CD4-positive, alpha-beta memory T cell (primary cell): ENCODE data around the gene L2HGDH. TPM values are rescaled to one million over a fixed set of nuclear protein-coding genes. Genes with fewer than 3 reads are reported as not detected.
"Not testable (repeated sequence)": the region's sequence is repeated elsewhere in the genome, so short reads cannot be mapped to it uniquely, and the experiment has no call there.

Experiments
- CTCF ChIA-PET: fragments of 350-600 bp; sonication (Branson Sonifier 250); formaldehyde crosslinking; loops from one replicate; lab custom pipeline; 2021; ENCODE audit warnings: inconsistent platforms; ENCODE audit not compliant: partially characterized antibody; lab: Charles Lee
- POLR2A ChIA-PET: fragments of 350-600 bp; sonication (Branson Sonifier 250); formaldehyde crosslinking; loops from one replicate; lab custom pipeline; 2021; ENCODE audit not compliant: partially characterized antibody; lab: Charles Lee
- DNase-seq, 5 donors: peaks; one replicate each; pipeline versions ENCODE4 v3.0.0 to v3.0.0-alpha.2; 2020 to 2022; ENCODE audit warnings: mixed read lengths in 1 of 5
- H3K27ac ChIP-seq: one replicate; pipeline ENCODE4 v1.7.0; 2013; ENCODE audit warnings: low read depth, low read length
- H3K27me3 ChIP-seq: 2 replicates; pipeline ENCODE4 v1.7.0; 2013; ENCODE audit warnings: mild to moderate bottlenecking, low read length, moderate library complexity; ENCODE audit not compliant: insufficient read depth
- H3K36me3 ChIP-seq: 2 replicates; pipeline ENCODE4 v1.7.0; 2013; ENCODE audit warnings: mild to moderate bottlenecking, low read length, moderate library complexity; ENCODE audit not compliant: insufficient read depth
- H3K4me1 ChIP-seq: 2 replicates; pipeline ENCODE4 v1.7.0; 2013; ENCODE audit warnings: mild to moderate bottlenecking, low read length, moderate library complexity; ENCODE audit not compliant: insufficient read depth
- H3K4me3 ChIP-seq, 2 donors: one replicate each; pipeline ENCODE4 v1.7.0; 2013; ENCODE audit warnings: low read length in 2 of 2, mild to moderate bottlenecking in 1 of 2
- H3K9me3 ChIP-seq, 2 donors: one replicate each; pipeline ENCODE4 v1.7.0; 2013; ENCODE audit warnings: low read length in 2 of 2, control low read depth in 1 of 2; ENCODE audit not compliant: control insufficient read depth in 1 of 2
- H3K27ac Mint-ChIP-seq, 7 donors: one replicate each; pipeline ENCODE4 v1.8.0; 2020 to 2021; ENCODE audit warnings: mixed read lengths in 7 of 7, mild to moderate bottlenecking in 6 of 7, inconsistent platforms in 3 of 7, moderate library complexity in 3 of 7
- H3K27me3 Mint-ChIP-seq, 2 donors: one replicate each; pipeline ENCODE4 v1.8.0; 2020 to 2021; ENCODE audit warnings: mixed read lengths in 2 of 2
- H3K36me3 Mint-ChIP-seq, 2 donors: one replicate each; pipeline ENCODE4 v1.8.0; 2020 to 2021; ENCODE audit warnings: mixed read lengths in 2 of 2, inconsistent platforms in 1 of 2, mild to moderate bottlenecking in 1 of 2
- H3K4me1 Mint-ChIP-seq, 4 donors: one replicate each; pipeline ENCODE4 v1.8.0; 2020 to 2021; ENCODE audit warnings: mixed read lengths in 4 of 4, mild to moderate bottlenecking in 1 of 4
- H3K4me3 Mint-ChIP-seq, 8 donors: one replicate each; pipeline ENCODE4 v1.8.0; 2020 to 2021; ENCODE audit warnings: mixed read lengths in 8 of 8, mild to moderate bottlenecking in 7 of 8, moderate library complexity in 6 of 8, inconsistent platforms in 3 of 8
- H3K9me3 Mint-ChIP-seq, 8 donors: one replicate each; pipeline ENCODE4 v1.8.0; 2020 to 2021; ENCODE audit warnings: mixed read lengths in 8 of 8, mild to moderate bottlenecking in 5 of 8, inconsistent platforms in 3 of 8, moderate library complexity in 1 of 8
- intact Hi-C: fragments of 100-400 bp; cut with micrococcal nuclease; formaldehyde crosslinking; loops from one replicate; pipeline ENCODE4 v1.15.1; 2023
- polyA plus RNA-seq, 2 donors: library from polyadenylated mRNA; unstranded; fragments of 300-500 nt; fragmentation: Illumina TruSeq; gene quantifications; one replicate each; pipeline ENCODE4 v1.2.3, GENCODE V29; 2021
- total RNA-seq, 2 experiments: library from RNA; stranded (reverse); gene quantifications; one replicate each; pipeline ENCODE4 v1.2.3, GENCODE V29; 2021

Gene L2HGDH
- total and polyA plus RNA-seq, 4 experiments from 2014 or later, result 3.0 to 6.1 (median 5.2) TPM

DNA sequence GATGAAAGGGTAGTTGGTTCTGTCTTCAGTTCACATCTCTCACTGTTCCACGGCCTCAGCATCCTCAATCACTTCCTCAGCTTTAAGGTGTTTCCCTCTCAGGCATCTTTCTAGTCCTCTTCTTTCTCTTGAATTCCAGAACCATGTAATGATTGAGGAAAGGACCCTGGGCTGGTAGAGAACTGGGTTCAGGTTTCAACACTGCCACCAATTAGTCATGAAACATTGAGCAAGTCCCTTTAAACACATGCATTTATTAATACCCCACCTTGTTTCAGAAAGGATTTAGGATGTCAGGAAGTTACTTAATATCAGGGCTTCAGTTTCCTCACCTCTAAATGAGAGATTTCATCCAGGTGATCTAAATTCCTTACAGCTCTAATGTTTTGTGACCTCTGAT, 7.3 kb upstream of the L2HGDH start:
- H3K4me3 ChIP-seq, result peak overlapping the region in 1 of 2 donors; percentile 3
- peaks cover 4% of the 10 kb centered on the region for H3K36me3 ChIP-seq
- Mint-ChIP-seq H3K36me3 (peaks cover 9 to 13% of the 10 kb centered on the region in 2 donors), H3K27me3 (no peaks in the 10 kb centered on the region), H3K27ac (peak overlapping the region in 4 of 7 donors; percentile 19 to 54 (median 33)), H3K4me3 (no peak overlapping the region), H3K4me1 (peaks cover 5 to 27% (median 24%) of the 10 kb centered on the region in 4 donors), H3K9me3 (no peaks in the 10 kb centered on the region)
- no peaks in the 10 kb centered on the region for H3K27me3 ChIP-seq
- ChIA-PET CTCF (interaction anchor here (3.0 to 4.6 kb wide), 4 partner anchors 9 to 213 kb away, joined by 16 to 33 read pairs (median 30); partner anchors contain the start of gene MAP4K5), POLR2A (interaction anchor here (2.6 kb wide), 1 partner anchor 8 kb away, joined by 24 read pairs; the partner anchor contains the start of genes DMAC2L and L2HGDH)
- H3K9me3 ChIP-seq, result no peaks in the 10 kb centered on the region
- H3K4me1 ChIP-seq, result peaks cover 20% of the 10 kb centered on the region
- H3K27ac ChIP-seq, result no peak overlapping the region
- no peak for DNase-seq
- intact Hi-C loops, result no loop called here

- CTCF ChIA-PET, result interaction anchor here (0.7 to 4.4 kb wide), 9 partner anchors 10 to 223 kb away, joined by 3 to 33 read pairs (median 4); partner anchors contain the start of gene MAP4K5
- no peak for DNase-seq
- no peaks in the 10 kb centered on the region for H3K9me3 ChIP-seq
- POLR2A ChIA-PET, result interaction anchor here (1.1 kb wide), 1 partner anchor 214 kb away, joined by 3 read pairs; the partner anchor contains the start of gene MAP4K5
- H3K27me3 ChIP-seq, result no peaks in the 10 kb centered on the region
- intact Hi-C loops, result no loop called here
- H3K4me3 ChIP-seq, result no peak overlapping the region
- Mint-ChIP-seq H3K27ac (no peak overlapping the region), H3K9me3 (no peaks in the 10 kb centered on the region), H3K27me3 (no peaks in the 10 kb centered on the region), H3K4me3 (no peak overlapping the region), H3K4me1 (peaks cover 17 to 39% (median 31%) of the 10 kb centered on the region in 4 donors), H3K36me3 (peaks cover 7% of the 10 kb centered on the region in 2 donors)
- no peak overlapping the region for H3K27ac ChIP-seq
- peaks cover 28% of the 10 kb centered on the region for H3K4me1 ChIP-seq
- no peaks in the 10 kb centered on the region for H3K36me3 ChIP-seq
Measured at GRCh38 chr14:50318031-50318626, 6.1 kb upstream of the L2HGDH start.

DNA sequence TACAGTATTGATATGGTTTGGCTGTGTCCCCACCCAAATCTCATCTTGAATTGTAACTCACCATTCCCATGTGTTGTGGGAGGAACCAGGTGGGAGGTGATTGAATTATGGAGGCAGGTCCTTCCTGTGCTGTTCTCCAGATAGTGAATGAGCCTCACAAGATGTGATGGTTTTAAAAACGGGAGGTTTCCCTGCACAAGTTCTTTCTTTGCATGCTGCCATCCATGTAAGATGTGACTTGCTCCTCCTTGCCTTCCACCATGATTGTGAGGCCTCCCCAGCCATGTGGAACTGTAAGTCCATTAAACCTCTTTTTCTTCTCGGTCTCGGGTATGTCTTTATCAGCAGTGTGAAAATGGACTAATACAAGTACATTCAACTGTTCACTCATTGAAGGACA, 2.1 kb upstream of the L2HGDH start:
- peaks cover 7 to 11% of the 10 kb centered on the region in 2 donors for H3K36me3 Mint-ChIP-seq
- peak overlapping the region in 4 of 8 donors; percentile 24 to 94 (median 72) for H3K4me3 Mint-ChIP-seq
- POLR2A ChIA-PET, H3K27ac ChIP-seq, H3K9me3 ChIP-seq, H3K9me3 Mint-ChIP-seq, DNase-seq, H3K36me3 ChIP-seq, H3K27me3 Mint-ChIP-seq, CTCF ChIA-PET, H3K4me3 ChIP-seq, H3K27me3 ChIP-seq: not testable (repeated sequence)
- peak overlapping the region in 5 of 7 donors; percentile 53 to 99 (median 81) for H3K27ac Mint-ChIP-seq
- intact Hi-C loops, result loop anchor here (5.0 kb wide), 2 partner anchors 547 to 1548 kb away; partner anchors contain the start of genes GNG2 and KLHDC2
- H3K4me1 Mint-ChIP-seq, result peaks cover 36 to 53% (median 39%) of the 10 kb centered on the region in 4 donors
- peaks cover 32% of the 10 kb centered on the region for H3K4me1 ChIP-seq

DNA sequence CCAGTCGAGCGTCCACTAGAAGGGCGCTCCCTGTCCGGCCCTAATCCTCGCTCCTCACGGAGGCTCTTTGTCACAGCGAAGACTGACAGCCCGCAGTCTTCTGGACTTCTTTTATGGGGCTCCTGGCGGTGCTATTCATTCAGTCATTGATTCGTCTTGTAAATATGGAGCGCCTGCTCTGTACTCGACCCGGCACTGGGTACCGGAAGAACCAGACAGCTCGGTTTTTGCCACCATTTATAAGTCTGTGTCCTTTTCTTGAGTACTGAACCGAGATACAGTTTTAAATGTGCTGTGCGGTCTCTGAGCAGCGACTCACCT, 665 bp upstream of the L2HGDH start:
- peak in 3 of 5 donors; percentile 77 to 81 (median 78) for DNase-seq
- intact Hi-C loops, result loop anchor here (1.0 to 5.0 kb wide), 11 partner anchors 9 to 1550 kb away; partner anchors contain the start of genes GNG2, KLHDC2, MAP4K5 and NEMF
- Mint-ChIP-seq H3K4me3 (peak overlapping the region; percentile 91 to 98 (median 97)), H3K27ac (peak overlapping the region; percentile 92 to 99 (median 99)), H3K27me3 (no peaks in the 10 kb centered on the region), H3K4me1 (peaks cover 30 to 50% (median 35%) of the 10 kb centered on the region in 4 donors), H3K9me3 (no peaks in the 10 kb centered on the region), H3K36me3 (peaks cover 7 to 11% of the 10 kb centered on the region in 2 donors)
- Histone ChIP-seq H3K36me3 (no peaks in the 10 kb centered on the region), H3K27me3 (no peaks in the 10 kb centered on the region), H3K4me3 (peak overlapping the region; percentile 53 to 77), H3K4me1 (peaks cover 30% of the 10 kb centered on the region), H3K27ac (peak overlapping the region; percentile 76), H3K9me3 (no peaks in the 10 kb centered on the region)
- ChIA-PET CTCF (interaction anchor here (1.1 to 4.1 kb wide), 6 partner anchors 9 to 726 kb away, joined by 3 to 50 read pairs (median 4); partner anchors contain the start of gene RPS29), POLR2A (interaction anchor here (0.8 to 2.7 kb wide), 11 partner anchors 8 to 714 kb away, joined by 3 to 24 read pairs (median 9); partner anchors contain the start of genes KLHDC1, KLHDC2, LRR1 and MAP4K5)

DNA sequence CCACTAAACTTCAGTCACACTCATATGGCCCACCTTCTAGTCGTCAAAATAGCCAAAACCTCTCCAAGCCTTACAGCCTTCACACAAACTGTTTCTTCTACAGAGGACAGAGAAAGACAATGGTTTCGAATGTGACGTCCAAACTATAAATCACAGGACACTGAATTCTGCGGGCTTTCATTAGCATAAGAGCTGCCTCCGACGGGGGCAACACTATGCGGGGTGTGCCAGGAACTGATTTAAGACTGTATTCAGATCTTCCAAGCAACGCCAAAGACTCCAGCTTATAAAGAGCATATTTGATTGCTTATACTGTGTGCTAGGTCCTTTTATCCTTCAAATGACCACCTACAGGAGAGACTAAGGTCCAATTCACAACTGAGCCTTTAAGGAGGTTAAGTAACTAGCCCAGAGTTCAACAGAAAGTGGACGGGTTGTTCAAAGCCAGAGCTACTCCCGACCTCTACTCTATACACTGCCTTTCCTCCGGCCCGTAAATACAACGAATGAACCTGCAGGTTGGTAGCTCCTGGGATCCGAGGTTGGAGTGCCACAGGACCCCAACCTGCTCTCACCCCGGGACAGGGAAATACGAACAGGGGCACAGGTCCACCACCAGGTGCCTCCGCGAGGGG, 575 bp downstream of the L2HGDH start:
- peak overlapping the region; percentile 42 to 99 (median 93) for H3K27ac Mint-ChIP-seq
- H3K9me3 ChIP-seq, result no peaks in the 10 kb centered on the region
- intact Hi-C loops, result loop anchor here (5.0 kb wide), 2 partner anchors 544 to 1551 kb away; partner anchors contain the start of genes GNG2 and KLHDC2
- peak overlapping the region; percentile 77 to 92 for H3K4me3 ChIP-seq
- no peaks in the 10 kb centered on the region for H3K36me3 ChIP-seq
- peak overlapping the region; percentile 76 for H3K27ac ChIP-seq
- POLR2A ChIA-PET, result interaction anchor here (0.9 to 2.7 kb wide), 15 partner anchors 9 to 713 kb away, joined by 3 to 24 read pairs (median 5); partner anchors contain the start of genes KLHDC1, KLHDC2, LRR1 and MAP4K5
- peak overlapping the region; percentile 91 to 98 (median 97) for H3K4me3 Mint-ChIP-seq
- H3K4me1 ChIP-seq, result peaks cover 30% of the 10 kb centered on the region
- CTCF ChIA-PET, result interaction anchor here (0.8 to 4.1 kb wide), 8 partner anchors 11 to 725 kb away, joined by 3 to 50 read pairs (median 4); partner anchors contain the start of genes CDKL1 and RPS29
- peaks cover 27 to 40% (median 33%) of the 10 kb centered on the region in 4 donors for H3K4me1 Mint-ChIP-seq
- no peaks in the 10 kb centered on the region for H3K27me3 ChIP-seq
- no peaks in the 10 kb centered on the region for H3K9me3 Mint-ChIP-seq
- DNase-seq, result peak in 2 of 5 donors; percentile 4 to 41
- peaks cover 4 to 11% of the 10 kb centered on the region in 2 donors for H3K36me3 Mint-ChIP-seq
- H3K27me3 Mint-ChIP-seq, result no peaks in the 10 kb centered on the region

GRCh38 chr14:50310445-50310844, 1.6 kb downstream of the L2HGDH start:
- intact Hi-C loops, result loop anchor here (5.0 kb wide), 2 partner anchors 543 to 1552 kb away; partner anchors contain the start of genes GNG2 and KLHDC2
- no peak overlapping the region for H3K27ac Mint-ChIP-seq
- ChIA-PET POLR2A (interaction anchor here (1.0 to 2.6 kb wide), 5 partner anchors 10 to 690 kb away, joined by 3 to 24 read pairs (median 8); partner anchors contain the start of genes MGAT2, RPL36AL and SOS2), CTCF (interaction anchor here (4.1 kb wide), 1 partner anchor 12 kb away, joined by 50 read pairs; no protein-coding TSS in a partner anchor)
- peaks cover 19 to 35% (median 28%) of the 10 kb centered on the region in 4 donors for H3K4me1 Mint-ChIP-seq
- H3K4me3 Mint-ChIP-seq, result peak overlapping the region in 4 of 8 donors; percentile 10 to 75 (median 56)
- Histone ChIP-seq H3K4me3 (no peak overlapping the region), H3K27ac (no peak overlapping the region), H3K9me3 (no peaks in the 10 kb centered on the region), H3K27me3 (no peaks in the 10 kb centered on the region), H3K4me1 (peaks cover 30% of the 10 kb centered on the region), H3K36me3 (no peaks in the 10 kb centered on the region)
- peaks cover 0 to 9% of the 10 kb centered on the region in 2 donors for H3K36me3 Mint-ChIP-seq
- H3K27me3 Mint-ChIP-seq, result no peaks in the 10 kb centered on the region
- H3K9me3 Mint-ChIP-seq, result no peaks in the 10 kb centered on the region
- DNase-seq, result no peak
